IMR-90 (cell line): ENCODE measurements around the gene PBX4.

Experiments
- MAZ ChIP-seq: IDR thresholded peaks from 2 replicates; pipeline ENCODE4 v1.6.1; 2012; ENCODE audit warnings: low read depth, mild to moderate bottlenecking, low read length, improper control_type of control experiment, moderate library complexity, borderline replicate concordance
- RCOR1 ChIP-seq: IDR thresholded peaks from 2 replicates; pipeline ENCODE4 v1.6.1; 2012; ENCODE audit warnings: mild to moderate bottlenecking, low read length, improper control_type of control experiment; ENCODE audit not compliant: insufficient replicate concordance
- TF ChIP-seq, protein P1 (sequence below): conservative IDR thresholded peaks from 2 replicates; pipeline ENCODE4 v1.5.1; 2012; ENCODE audit warnings: mild to moderate bottlenecking, low read depth, low read length, improper control_type of control experiment

- TF ChIP-seq RCOR1 (no peak), MAZ (no peak)
- TF ChIP-seq, protein P1, sequence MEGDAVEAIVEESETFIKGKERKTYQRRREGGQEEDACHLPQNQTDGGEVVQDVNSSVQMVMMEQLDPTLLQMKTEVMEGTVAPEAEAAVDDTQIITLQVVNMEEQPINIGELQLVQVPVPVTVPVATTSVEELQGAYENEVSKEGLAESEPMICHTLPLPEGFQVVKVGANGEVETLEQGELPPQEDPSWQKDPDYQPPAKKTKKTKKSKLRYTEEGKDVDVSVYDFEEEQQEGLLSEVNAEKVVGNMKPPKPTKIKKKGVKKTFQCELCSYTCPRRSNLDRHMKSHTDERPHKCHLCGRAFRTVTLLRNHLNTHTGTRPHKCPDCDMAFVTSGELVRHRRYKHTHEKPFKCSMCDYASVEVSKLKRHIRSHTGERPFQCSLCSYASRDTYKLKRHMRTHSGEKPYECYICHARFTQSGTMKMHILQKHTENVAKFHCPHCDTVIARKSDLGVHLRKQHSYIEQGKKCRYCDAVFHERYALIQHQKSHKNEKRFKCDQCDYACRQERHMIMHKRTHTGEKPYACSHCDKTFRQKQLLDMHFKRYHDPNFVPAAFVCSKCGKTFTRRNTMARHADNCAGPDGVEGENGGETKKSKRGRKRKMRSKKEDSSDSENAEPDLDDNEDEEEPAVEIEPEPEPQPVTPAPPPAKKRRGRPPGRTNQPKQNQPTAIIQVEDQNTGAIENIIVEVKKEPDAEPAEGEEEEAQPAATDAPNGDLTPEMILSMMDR, result no peak
Measured at GRCh38 chr19:19626516-19627472, 8.3 kb upstream of the PBX4 start.
